GM12873 (cell line): Measurements from ENCODE around the gene WDR27.

Experiments
- TF ChIP-seq, protein P1 (sequence below): IDR thresholded peaks from 2 replicates; pipeline ENCODE4 v1.5.1; 2012; ENCODE audit warnings: low read depth, mild to moderate bottlenecking, moderate library complexity, low read length, control low read depth; ENCODE audit not compliant: insufficient read depth; ENCODE audit errors: missing control alignments

The WDR27 gene

DNA sequence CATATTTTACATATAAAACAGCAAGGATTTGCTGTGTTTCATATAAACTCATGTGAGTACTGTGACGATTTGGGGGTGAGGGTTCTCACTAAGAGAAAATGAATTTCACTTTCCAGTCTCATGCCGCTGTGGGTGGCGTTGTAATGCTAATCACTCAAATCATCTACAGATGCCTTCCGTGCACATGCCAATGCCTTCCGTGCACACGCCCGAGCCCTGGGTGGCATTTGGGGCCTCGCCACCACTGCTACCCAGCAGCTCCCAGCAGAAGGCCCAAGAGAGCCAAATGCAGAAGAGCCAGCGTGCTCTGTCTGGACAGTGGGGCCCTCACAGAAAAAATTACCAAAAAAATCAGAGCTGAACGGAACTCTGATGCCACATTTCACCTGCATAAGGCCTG is 53.7 kb downstream of the WDR27 start:
- TF ChIP-seq, protein P1, sequence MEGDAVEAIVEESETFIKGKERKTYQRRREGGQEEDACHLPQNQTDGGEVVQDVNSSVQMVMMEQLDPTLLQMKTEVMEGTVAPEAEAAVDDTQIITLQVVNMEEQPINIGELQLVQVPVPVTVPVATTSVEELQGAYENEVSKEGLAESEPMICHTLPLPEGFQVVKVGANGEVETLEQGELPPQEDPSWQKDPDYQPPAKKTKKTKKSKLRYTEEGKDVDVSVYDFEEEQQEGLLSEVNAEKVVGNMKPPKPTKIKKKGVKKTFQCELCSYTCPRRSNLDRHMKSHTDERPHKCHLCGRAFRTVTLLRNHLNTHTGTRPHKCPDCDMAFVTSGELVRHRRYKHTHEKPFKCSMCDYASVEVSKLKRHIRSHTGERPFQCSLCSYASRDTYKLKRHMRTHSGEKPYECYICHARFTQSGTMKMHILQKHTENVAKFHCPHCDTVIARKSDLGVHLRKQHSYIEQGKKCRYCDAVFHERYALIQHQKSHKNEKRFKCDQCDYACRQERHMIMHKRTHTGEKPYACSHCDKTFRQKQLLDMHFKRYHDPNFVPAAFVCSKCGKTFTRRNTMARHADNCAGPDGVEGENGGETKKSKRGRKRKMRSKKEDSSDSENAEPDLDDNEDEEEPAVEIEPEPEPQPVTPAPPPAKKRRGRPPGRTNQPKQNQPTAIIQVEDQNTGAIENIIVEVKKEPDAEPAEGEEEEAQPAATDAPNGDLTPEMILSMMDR: no peak

DNA sequence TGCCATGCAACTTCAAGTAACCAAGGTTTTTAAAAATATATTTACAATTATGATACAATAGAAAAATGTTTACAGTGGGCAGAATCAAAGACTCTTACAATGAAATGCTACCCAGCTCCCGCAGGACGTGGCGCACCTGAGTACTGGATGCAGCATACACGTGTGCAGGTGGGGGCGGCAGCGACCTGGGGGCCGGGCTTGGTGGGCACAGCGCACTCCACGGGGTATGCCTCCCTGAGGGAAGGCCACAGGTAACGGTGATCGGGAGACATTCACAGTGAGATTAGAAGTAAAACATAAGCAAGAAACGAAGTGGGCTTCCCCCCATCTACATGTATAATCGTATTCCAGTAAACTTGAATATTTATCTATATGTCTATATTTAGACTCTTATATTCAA is 54.2 kb downstream of the WDR27 start:
- TF ChIP-seq, protein P1: no peak

DNA sequence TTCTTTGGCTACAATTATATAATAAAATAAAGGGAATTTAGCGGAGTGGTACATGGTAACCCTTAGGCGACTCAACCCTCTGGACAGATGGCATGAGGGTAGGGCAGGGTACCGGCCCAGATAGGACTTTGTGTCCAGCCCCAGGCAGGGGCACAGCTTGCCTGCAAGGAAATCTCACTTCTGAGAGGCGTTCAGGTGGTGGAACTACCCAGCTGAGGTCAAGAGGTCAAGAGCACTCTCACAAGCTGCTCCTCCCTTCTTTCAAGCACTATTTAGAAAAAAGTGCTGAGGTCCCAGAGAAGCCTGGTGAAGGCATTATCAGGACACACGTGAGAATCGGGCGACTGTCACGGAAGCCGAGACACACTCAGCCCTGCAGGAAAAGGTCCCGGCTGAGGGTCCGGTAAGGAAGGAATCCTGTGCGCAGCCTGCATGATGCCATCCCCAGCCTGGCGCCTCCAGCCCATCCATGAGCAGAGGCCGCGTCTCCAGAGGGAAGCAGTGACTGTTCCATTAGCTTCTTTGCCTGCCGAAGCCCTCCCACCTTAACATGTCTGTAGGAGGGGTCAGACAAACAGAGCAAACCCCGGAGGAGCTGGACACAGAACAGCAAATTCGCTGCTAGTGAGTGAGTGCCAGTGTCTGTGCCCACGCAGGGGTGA is 54.8 kb downstream of the WDR27 start:
- TF ChIP-seq, protein P1: no peak

DNA sequence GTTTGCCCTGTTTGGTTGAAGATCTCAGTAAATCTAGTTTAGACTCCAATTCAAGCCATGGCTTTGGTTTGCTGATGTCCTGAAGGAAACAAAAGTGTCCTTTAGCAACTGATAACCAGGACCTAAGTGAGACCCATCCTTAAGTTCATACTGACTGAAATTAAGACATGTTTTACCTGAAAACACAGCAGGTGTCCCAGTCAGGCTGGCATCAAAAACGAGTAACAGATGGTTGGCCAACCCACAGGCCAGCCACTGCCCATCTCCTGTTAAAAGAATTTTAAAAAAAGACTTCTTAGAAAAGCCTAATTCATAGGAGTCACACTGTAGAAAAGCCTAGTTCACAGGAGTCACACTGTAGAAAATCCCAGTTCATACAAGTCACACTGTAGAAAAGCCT is 58.3 kb downstream of the WDR27 start:
- TF ChIP-seq, protein P1: no peak

DNA sequence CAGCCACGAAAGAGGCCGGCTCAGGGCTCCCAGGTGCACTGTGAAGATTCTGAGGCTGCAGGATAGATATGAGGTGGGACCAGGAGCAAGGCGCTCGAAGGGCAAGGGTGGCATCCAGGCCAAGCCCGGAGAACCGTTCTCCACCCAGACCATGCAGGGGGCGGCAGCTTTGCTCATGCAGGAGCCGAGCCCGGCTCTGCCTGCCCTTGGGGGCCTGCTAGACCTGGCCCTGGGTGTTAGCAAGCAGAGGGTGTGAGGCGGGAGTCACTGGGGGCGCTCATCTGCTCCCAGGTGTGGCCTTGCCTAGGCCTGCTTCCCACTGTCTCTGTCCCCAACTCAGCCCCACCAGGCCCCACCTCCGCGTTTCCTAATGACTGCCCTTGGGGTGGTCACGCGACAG is 59.4 kb downstream of the WDR27 start:
- TF ChIP-seq, protein P1: no peak

DNA sequence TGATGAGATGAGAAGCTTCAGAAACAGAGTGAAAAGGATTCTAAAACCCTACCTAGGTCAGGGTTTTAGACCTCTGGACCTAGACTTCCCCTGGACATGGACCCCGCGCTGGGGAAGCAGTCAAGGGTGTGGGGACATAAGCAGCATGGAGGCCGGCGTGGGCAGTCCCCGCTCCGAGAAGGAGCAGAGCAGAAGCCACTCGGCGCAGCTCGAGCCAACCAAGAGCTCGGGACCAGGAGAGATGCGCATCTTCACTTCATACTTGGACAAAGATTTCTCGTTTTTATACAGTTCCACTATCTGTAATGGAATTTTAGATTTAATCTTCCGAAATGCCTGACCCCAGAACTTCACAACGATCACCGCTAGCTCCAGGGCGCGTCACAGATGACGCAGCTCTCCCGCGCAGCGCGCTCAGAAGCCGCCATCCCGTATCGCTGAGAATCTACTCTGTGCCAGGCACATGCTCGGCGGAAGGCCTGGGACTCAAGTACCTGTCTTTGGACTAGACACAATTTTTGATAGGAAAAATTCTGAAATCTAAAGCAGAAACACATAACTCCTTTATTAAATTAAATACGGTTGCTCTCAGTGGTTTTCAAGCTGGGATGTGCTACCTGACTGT is 60.3 kb downstream of the WDR27 start:
- TF ChIP-seq, protein P1: no peak

DNA sequence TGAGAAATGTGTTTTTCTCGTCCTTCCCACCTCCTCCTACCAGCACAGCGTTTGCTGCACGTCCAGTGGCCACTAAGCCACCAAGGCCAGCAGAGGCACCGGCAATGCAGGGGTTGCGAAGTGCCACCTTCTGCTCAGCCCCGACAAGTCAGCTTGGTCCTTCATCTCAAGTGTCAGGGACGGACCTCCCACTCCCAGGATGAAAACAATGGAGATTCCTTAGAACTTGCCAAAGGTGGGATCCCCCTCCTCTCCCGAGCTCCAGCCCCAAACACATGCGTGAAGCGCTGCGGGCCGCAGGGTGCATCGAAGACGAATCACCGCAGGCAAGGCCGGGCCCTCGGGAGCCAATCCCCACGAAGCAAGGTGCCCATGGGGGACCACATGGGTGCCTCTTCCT is 60.8 kb downstream of the WDR27 start:
- TF ChIP-seq, protein P1: no peak
